Activated CD4-positive, CD25-positive, alpha-beta regulatory T cell treated with anti-CD3 and anti-CD28 coated beads, Interleukin-2, amount 50 U/mL, for 72 hours (primary cell): ENCODE results near the gene ATP23.

Experiments
- DNase-seq: peaks from one replicate; pipeline ENCODE4 v3.0.0; 2021

Gene ATP23

GRCh38 chr12:57941165-57941894 lies at the start of gene ATP23:
ATP23 (plus strand) TSS chr12:57941567; CDS start chr12:57941702, 135 bp downstream.
- peak; percentile 83 for DNase-seq

- no peak for DNase-seq
These were observed 49.0 kb upstream of the ATP23 start for GRCh38 chr12:57892232-57892972.

GRCh38 chr12:57893431-57894353 lies 47.7 kb upstream of the ATP23 start:
- DNase-seq, result no peak

- no peak for DNase-seq
These were observed 46.7 kb upstream of the ATP23 start for GRCh38 chr12:57894399-57895292.

- DNase-seq, result no peak
These were observed 45.8 kb upstream of the ATP23 start for GRCh38 chr12:57895389-57896114.

GRCh38 chr12:57896115-57896433 lies 45.3 kb upstream of the ATP23 start:
- DNase-seq, result no peak

GRCh38 chr12:57896434-57897201 lies 44.7 kb upstream of the ATP23 start:
- no peak for DNase-seq

- no peak for DNase-seq
These were observed 43.9 kb upstream of the ATP23 start for GRCh38 chr12:57897286-57897974.

GRCh38 chr12:57898308-57898970 lies 42.9 kb upstream of the ATP23 start:
- DNase-seq, result no peak

GRCh38 chr12:57899010-57899662 lies 42.2 kb upstream of the ATP23 start:
- DNase-seq, result peak; percentile 71

- no peak for DNase-seq
These were observed 38.8 kb upstream of the ATP23 start for GRCh38 chr12:57902478-57902969.

- no peak for DNase-seq
These were observed 36.9 kb upstream of the ATP23 start for GRCh38 chr12:57904426-57904825.

GRCh38 chr12:57904848-57905811 lies 36.2 kb upstream of the ATP23 start:
- peak; percentile 85 for DNase-seq

- DNase-seq, result no peak
These were observed 35.4 kb upstream of the ATP23 start for GRCh38 chr12:57905812-57906475.

GRCh38 chr12:57906821-57907220 lies 34.5 kb upstream of the ATP23 start:
- DNase-seq, result no peak

- no peak for DNase-seq
These were observed 34.1 kb upstream of the ATP23 start for GRCh38 chr12:57907281-57907680.

- no peak for DNase-seq
These were observed 32.9 kb upstream of the ATP23 start for GRCh38 chr12:57908511-57908910.
